GM12801 (cell line): ENCODE data around the gene DACT1.

Source experiments
- CTCF ChIP-seq: IDR thresholded peaks from one replicate; pipeline ENCODE4 v1.5.1; 2011; ENCODE audit warnings: control low read depth; ENCODE audit not compliant: insufficient read length; ENCODE audit errors: extremely low read depth

The DACT1 gene

GRCh38 chr14:58669556-58670200 lies 31.9 kb downstream of the DACT1 start:
- no peak for TF ChIP-seq CTCF

- no peak for TF ChIP-seq CTCF
These were observed 33.3 kb downstream of the DACT1 start for GRCh38 chr14:58671024-58671423.

GRCh38 chr14:58671436-58671835 lies 33.7 kb downstream of the DACT1 start:
- TF ChIP-seq CTCF: no peak

- no peak for TF ChIP-seq CTCF
These were observed 36.0 kb downstream of the DACT1 start for GRCh38 chr14:58673722-58674121.

GRCh38 chr14:58677001-58677400 lies 39.2 kb downstream of the DACT1 start:
- no peak for TF ChIP-seq CTCF

GRCh38 chr14:58677517-58677916 lies 39.8 kb downstream of the DACT1 start:
- TF ChIP-seq CTCF: no peak

- no peak for TF ChIP-seq CTCF
These were observed 40.2 kb downstream of the DACT1 start for GRCh38 chr14:58677996-58678395.
